T-helper 2 cell treated with Interferon-gamma antibody and Interleukin-4, amounts not matched to agents 5 μg/mL and 100 μg/mL, for 36 hours (primary cell): ENCODE measurements around the gene PDE6A.
A peak's percentile ranks its signal among the peaks of the same experiment; 100 is the strongest.

Experiments used
- DNase-seq: peaks from one replicate; pipeline ENCODE4 v3.0.0; 2021; ENCODE audit warnings: low spot score
- H3K27ac Mint-ChIP-seq: one replicate; pipeline ENCODE4 v1.8.0; 2021; ENCODE audit warnings: mild to moderate bottlenecking, mixed read lengths
- H3K27me3 Mint-ChIP-seq: one replicate; pipeline ENCODE4 v1.8.0; 2021; ENCODE audit warnings: low read depth, mixed read lengths
- H3K36me3 Mint-ChIP-seq: one replicate; pipeline ENCODE4 v1.8.0; 2021; ENCODE audit warnings: low read depth, mixed read lengths
- H3K4me1 Mint-ChIP-seq: one replicate; pipeline ENCODE4 v1.8.0; 2021; ENCODE audit warnings: low read depth, mixed read lengths
- H3K4me3 Mint-ChIP-seq: one replicate; pipeline ENCODE4 v1.8.0; 2022; ENCODE audit warnings: mild to moderate bottlenecking, moderate library complexity, mixed read lengths
- H3K9me3 Mint-ChIP-seq: one replicate; pipeline ENCODE4 v1.8.0; 2021; ENCODE audit warnings: mixed read lengths

Gene PDE6A

GRCh38 chr5:149944666-149945065, at the start of gene PDE6A:
Gene PDE6A, minus strand, starts transcription at chr5:149944793. Its CDS starts 120 bp downstream, at chr5:149944673.
- Mint-ChIP-seq H3K27me3 (peaks cover 3% of the 10 kb centered on the region), H3K36me3 (no peaks in the 10 kb centered on the region), H3K4me3 (no peak within 1 kb of the TSS), H3K27ac (no peak within 1 kb of the TSS), H3K9me3 (no peaks in the 10 kb centered on the region), H3K4me1 (peaks cover 6% of the 10 kb centered on the region)
- DNase-seq: no peak

GRCh38 chr5:149993471-149993870, 48.9 kb upstream of the PDE6A start:
- no peak for DNase-seq
- Mint-ChIP-seq H3K9me3 (no peaks in the 10 kb centered on the region), H3K4me3 (no peak overlapping the region), H3K27me3 (no peaks in the 10 kb centered on the region), H3K27ac (no peak overlapping the region), H3K4me1 (no peaks in the 10 kb centered on the region), H3K36me3 (peaks cover 1% of the 10 kb centered on the region)

DNA sequence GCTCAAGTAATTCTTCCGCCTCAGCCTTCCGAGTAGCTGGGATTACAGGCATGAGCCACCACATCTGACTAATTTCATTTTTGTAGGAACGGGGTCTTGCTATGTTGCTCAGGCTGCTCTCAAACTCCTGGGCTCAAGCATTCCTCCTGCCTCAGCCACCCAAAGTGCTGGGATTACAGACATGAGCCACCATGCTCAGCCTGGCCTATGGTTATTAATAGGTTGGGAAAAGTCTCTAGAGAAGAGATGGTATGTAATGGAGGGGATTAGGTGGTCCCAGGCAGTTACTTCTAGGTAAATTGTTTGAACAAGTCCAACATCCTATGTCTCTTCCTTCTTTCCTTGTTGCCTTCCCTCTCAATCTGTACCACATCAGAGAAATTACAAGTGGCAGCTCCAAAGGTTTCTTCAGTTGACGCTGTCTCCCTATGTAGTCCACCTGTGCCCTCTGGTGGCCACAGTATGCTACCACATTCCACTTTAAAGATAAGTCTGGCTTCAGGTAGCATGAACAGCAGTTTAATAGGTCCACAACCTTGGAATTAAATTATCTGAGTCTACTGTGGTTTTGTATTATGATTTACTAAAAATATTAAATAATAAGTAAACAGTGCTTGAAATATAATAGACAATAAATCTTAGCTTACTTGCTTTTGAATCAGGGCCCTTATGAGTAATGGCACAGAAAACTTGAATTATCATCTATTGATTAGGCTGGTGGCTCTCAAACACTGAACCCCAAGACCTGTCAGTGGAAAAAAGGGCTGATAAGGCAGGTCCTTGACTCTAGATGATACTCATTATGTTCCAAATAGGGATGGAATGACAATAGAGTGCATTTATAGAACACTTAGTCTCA, 46.2 kb upstream of the PDE6A start:
- no peaks in the 10 kb centered on the region for H3K9me3 Mint-ChIP-seq
- H3K4me1 Mint-ChIP-seq: no peaks in the 10 kb centered on the region

DNA sequence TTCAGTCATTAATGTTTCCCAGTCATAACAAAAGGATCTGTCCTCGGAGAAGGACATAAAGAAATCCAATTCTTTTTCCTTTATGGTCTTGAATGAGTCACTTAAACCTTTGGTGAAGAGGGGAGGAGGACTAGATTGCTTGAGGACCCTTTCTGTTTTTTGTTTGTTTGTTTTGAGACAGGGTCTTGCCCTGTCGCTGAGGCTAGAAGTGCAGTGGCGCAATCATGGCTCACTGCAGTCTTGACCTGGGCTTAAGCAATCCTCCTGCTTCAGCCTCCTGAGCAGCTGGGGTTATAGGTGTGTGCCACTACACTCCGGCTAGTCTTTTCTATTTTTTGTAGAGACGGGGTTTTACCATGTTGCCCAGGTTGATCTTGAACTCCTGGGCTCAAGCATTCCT, 43.5 kb upstream of the PDE6A start:
- Mint-ChIP-seq H3K27me3 (no peaks in the 10 kb centered on the region), H3K4me3 (no peak overlapping the region), H3K4me1 (no peaks in the 10 kb centered on the region), H3K9me3 (no peaks in the 10 kb centered on the region), H3K27ac (no peak overlapping the region), H3K36me3 (no peaks in the 10 kb centered on the region)
- DNase-seq: no peak

More for the DNA sequence above, 46.2 kb upstream of the PDE6A start:
- Mint-ChIP-seq H3K4me3 (no peak overlapping the region), H3K27ac (no peak overlapping the region), H3K36me3 (peaks cover 1% of the 10 kb centered on the region), H3K27me3 (no peaks in the 10 kb centered on the region)
- DNase-seq: peak; percentile 41

- Mint-ChIP-seq H3K27me3 (no peaks in the 10 kb centered on the region), H3K4me1 (no peaks in the 10 kb centered on the region), H3K9me3 (no peaks in the 10 kb centered on the region), H3K36me3 (peaks cover 3% of the 10 kb centered on the region), H3K27ac (no peak overlapping the region), H3K4me3 (no peak overlapping the region)
- no peak for DNase-seq
These were observed 37.9 kb upstream of the PDE6A start for GRCh38 chr5:149982505-149982904.

GRCh38 chr5:149981206-149981605, 36.6 kb upstream of the PDE6A start:
- Mint-ChIP-seq H3K4me3 (no peak overlapping the region), H3K4me1 (no peaks in the 10 kb centered on the region), H3K27me3 (no peaks in the 10 kb centered on the region), H3K27ac (no peak overlapping the region), H3K9me3 (no peaks in the 10 kb centered on the region), H3K36me3 (peaks cover 3% of the 10 kb centered on the region)
- no peak for DNase-seq

DNA sequence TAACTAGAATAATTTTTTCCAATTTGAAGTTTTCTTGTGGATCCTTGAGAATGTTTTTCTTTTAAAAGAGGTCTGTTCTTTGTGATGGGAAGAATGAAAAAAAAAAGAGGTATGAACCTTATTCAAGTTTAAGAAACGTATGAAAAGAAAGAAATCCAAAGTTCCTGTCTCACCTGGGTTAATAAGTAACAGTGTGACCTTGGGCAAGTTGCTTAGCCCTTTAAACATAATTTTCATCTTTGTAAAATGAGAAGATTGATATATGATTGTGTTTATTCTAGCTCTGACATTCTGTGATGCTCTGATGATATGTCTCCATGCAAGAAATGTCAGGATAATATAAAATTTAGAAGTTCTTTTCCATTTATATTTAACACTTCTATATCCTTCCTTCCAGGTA, 35.3 kb upstream of the PDE6A start:
- no peak for DNase-seq
- no peaks in the 10 kb centered on the region for H3K9me3 Mint-ChIP-seq
- H3K4me1 Mint-ChIP-seq: no peaks in the 10 kb centered on the region
- no peak overlapping the region for H3K27ac Mint-ChIP-seq
- peaks cover 3% of the 10 kb centered on the region for H3K36me3 Mint-ChIP-seq
- no peak overlapping the region for H3K4me3 Mint-ChIP-seq
- H3K27me3 Mint-ChIP-seq: no peaks in the 10 kb centered on the region

DNA sequence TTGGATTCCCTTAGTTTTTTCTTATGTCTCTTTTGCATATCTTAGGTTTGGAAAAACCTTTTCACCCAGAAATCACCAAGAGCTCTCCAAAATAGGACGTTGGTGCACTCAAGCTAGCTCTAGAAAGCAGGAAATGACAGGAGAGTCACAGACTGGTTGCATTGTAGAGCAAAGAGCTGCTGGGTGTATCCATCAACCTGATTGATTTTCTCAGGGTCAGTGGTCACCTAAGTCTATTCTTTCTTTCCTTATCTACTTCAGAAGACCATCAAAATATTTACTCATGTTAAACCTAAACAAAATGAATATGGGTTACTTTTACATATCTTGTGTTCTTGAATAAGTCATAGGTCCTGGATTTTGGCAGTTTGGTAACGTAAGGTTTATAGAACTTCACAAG, 30.8 kb upstream of the PDE6A start:
- H3K36me3 Mint-ChIP-seq: peaks cover 2% of the 10 kb centered on the region
- DNase-seq: no peak
- no peaks in the 10 kb centered on the region for H3K27me3 Mint-ChIP-seq
- H3K4me3 Mint-ChIP-seq: no peak overlapping the region
- H3K9me3 Mint-ChIP-seq: no peaks in the 10 kb centered on the region
- no peak overlapping the region for H3K27ac Mint-ChIP-seq
- H3K4me1 Mint-ChIP-seq: no peaks in the 10 kb centered on the region

- H3K27ac Mint-ChIP-seq: no peak overlapping the region
- no peaks in the 10 kb centered on the region for H3K9me3 Mint-ChIP-seq
- no peaks in the 10 kb centered on the region for H3K36me3 Mint-ChIP-seq
- no peak overlapping the region for H3K4me3 Mint-ChIP-seq
- DNase-seq: no peak
- H3K4me1 Mint-ChIP-seq: no peaks in the 10 kb centered on the region
- no peaks in the 10 kb centered on the region for H3K27me3 Mint-ChIP-seq
These were observed 24.8 kb upstream of the PDE6A start for GRCh38 chr5:149969181-149969930.

DNA sequence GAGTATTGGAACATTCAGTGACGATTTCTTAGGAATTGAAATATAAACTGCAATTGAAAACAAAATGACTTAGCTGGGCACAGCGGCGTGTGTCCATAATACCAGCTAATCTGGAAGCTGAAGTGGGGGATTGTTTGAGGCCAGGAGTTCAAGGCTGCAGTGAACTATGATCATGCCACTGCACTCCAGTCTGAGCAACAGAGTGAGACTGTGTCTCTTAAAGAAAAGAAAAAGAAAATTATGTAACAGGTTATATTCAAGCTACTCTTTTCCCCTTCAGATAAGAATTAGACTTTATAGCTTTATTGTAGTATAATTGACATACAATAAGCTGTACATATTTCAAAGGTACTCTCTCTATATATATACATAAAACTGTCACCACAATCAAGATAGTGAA, 22.4 kb upstream of the PDE6A start:
- Mint-ChIP-seq H3K4me1 (peaks cover 4% of the 10 kb centered on the region), H3K9me3 (no peaks in the 10 kb centered on the region), H3K36me3 (no peaks in the 10 kb centered on the region), H3K4me3 (no peak overlapping the region), H3K27me3 (no peaks in the 10 kb centered on the region), H3K27ac (no peak overlapping the region)
- no peak for DNase-seq

GRCh38 chr5:149963729-149964128, 19.1 kb upstream of the PDE6A start:
- H3K27me3 Mint-ChIP-seq: no peaks in the 10 kb centered on the region
- no peak overlapping the region for H3K4me3 Mint-ChIP-seq
- no peak for DNase-seq
- H3K4me1 Mint-ChIP-seq: peaks cover 21% of the 10 kb centered on the region
- H3K27ac Mint-ChIP-seq: no peak overlapping the region
- H3K36me3 Mint-ChIP-seq: no peaks in the 10 kb centered on the region
- no peaks in the 10 kb centered on the region for H3K9me3 Mint-ChIP-seq

DNA sequence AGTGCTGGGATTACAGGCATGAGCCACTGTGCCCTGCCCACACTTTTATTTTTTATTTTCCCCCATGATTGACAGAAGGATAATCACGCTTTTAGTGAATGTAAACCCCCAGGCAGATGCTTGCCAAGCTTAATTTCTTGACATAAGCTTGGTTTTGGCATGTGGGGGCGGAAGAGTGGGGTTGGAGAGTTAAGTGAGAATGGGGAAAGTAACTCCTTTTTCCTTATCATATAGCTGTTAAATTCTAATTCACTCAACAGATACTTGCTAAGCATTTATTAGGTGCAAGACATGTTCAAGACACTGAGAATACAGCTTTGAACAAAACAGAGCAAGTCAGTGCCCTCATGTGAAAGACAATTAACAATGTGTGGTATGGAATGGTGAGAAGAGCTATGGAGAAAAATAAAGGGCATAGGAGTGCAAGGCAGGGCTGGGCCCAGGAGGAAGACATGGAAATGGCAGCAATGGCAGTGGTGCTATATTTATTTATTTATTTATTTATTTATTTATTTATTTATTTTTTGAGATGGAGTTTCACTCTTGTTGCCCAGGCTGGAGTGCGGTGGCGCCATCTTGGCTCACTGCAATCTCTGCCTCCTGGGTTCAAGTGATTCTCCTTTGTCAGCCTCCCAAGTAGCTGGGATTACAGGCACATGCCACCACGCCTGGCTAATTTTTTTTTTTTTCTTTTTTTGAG, 18.2 kb upstream of the PDE6A start:
- Mint-ChIP-seq H3K27me3 (no peaks in the 10 kb centered on the region), H3K36me3 (no peaks in the 10 kb centered on the region), H3K4me1 (peaks cover 21% of the 10 kb centered on the region), H3K9me3 (no peaks in the 10 kb centered on the region), H3K4me3 (no peak overlapping the region), H3K27ac (no peak overlapping the region)
- no peak for DNase-seq

- DNase-seq: no peak
- no peaks in the 10 kb centered on the region for H3K36me3 Mint-ChIP-seq
- H3K27ac Mint-ChIP-seq: no peak overlapping the region
- H3K4me1 Mint-ChIP-seq: peaks cover 21% of the 10 kb centered on the region
- no peaks in the 10 kb centered on the region for H3K27me3 Mint-ChIP-seq
- H3K9me3 Mint-ChIP-seq: no peaks in the 10 kb centered on the region
- no peak overlapping the region for H3K4me3 Mint-ChIP-seq
These were observed 17.4 kb upstream of the PDE6A start for GRCh38 chr5:149961957-149962409.

- Mint-ChIP-seq H3K9me3 (no peaks in the 10 kb centered on the region), H3K36me3 (no peaks in the 10 kb centered on the region), H3K27me3 (peaks cover 2% of the 10 kb centered on the region), H3K4me3 (peak overlapping the region; percentile 88), H3K4me1 (peaks cover 21% of the 10 kb centered on the region), H3K27ac (peak overlapping the region; percentile 6)
- DNase-seq: no peak
These were observed 16.6 kb upstream of the PDE6A start for GRCh38 chr5:149961186-149961685.
